HG03045 (cell line): Measurements from ENCODE around the gene NECAB3.

Experiments
- ATAC-seq: cut with Tn5 transposase; IDR thresholded peaks from one replicate; pipeline ENCODE4 v1.9.1; 2021; ENCODE audit warnings: mild to moderate bottlenecking, moderate library complexity; ENCODE audit not compliant: unreplicated experiment

Gene NECAB3

DNA sequence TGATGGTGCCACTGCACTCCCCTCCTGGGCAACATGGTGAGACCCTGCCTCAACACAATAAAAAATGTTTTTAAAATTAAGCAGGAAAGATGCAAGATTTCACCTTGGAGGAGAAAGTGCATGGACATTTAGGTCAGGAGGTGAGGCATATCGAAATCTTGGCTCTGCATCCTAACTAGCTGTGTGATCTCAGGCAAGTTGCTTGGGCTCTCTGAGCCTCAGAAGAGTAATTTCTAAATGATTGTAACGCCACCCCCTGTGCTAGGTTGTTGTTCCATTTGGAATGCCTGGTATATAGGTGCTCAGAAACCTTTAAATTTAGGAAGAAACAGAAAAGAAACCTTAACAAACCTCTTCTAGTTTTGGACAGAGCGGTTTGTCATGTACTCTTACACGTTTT, 48.0 kb downstream of the NECAB3 start:
- ATAC-seq, result no peak

GRCh38 chr20:33624399-33624798, 49.8 kb downstream of the NECAB3 start:
- ATAC-seq, result no peak

- ATAC-seq, result no peak
Measured at GRCh38 chr20:33622705-33623365, 51.4 kb downstream of the NECAB3 start.

DNA sequence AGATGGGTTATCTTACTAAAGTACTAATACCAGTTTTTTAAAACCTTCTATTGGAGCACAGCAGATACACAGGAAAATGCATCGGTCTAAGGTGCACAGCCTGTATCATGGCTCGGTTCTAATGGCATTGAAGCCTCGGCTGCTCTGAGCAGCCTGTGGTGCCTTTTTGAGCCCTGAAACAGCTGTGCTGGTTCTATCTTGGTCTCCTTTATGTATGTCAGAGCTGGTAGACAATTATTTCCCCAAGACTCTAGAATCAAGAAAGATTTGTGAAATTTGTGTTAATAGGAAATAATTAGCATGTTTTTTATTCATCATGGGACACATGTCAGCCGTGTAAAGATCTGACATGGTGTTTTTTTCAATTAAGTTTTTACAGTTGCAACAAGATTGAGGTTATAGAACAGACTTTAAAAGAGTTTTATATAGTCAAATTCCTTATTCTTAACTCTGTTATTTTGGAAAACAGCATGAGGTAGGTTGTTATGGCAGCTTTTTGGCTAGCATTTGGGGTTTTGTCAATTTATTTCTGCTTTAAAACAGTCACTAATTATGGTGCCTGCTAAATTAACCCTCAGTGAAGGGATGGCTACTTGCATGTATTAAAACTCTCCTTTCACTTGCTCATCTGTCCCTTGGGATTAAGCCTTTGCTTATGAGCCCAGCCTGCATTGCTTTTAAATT, 52.4 kb downstream of the NECAB3 start:
- ATAC-seq, result no peak

- ATAC-seq, result no peak
Measured at GRCh38 chr20:33612001-33612400, 62.2 kb downstream of the NECAB3 start.

DNA sequence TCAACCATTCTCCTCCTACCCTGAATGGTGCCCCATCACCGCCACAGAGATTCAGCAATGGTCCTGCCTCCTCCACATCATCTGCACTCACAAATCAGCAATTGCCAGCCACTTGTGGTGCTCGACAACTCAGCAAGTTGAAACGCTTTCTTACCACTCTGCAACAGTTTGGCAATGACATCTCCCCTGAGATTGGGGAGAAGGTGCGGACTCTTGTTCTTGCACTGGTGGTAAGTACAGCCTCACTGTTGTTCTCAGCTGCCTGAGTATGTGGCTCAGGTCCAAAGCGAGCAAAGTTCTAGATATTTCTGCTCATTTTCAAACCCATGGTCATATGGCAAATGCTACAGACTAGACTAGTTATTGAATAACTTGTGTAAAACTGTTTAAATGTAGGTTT, 63.1 kb downstream of the NECAB3 start:
- ATAC-seq, result no peak

GRCh38 chr20:33609504-33609903, 64.7 kb downstream of the NECAB3 start:
- ATAC-seq, result no peak
